Mesenteric fat pad (tissue), 1 donor: Measurements from ENCODE around the gene ZNG1C. TPM values are rescaled to one million over a fixed set of nuclear protein-coding genes. Genes with fewer than 3 reads are reported as not detected.
"Not testable (repeated sequence)": the region's sequence is repeated elsewhere in the genome, so short reads cannot be mapped to it uniquely, and the experiment has no call there.

Experiments
- DNase-seq: peaks from one replicate; pipeline ENCODE4 v3.0.0-alpha.2; 2020; ENCODE audit warnings: low spot score
- total RNA-seq: library from RNA; stranded (reverse); fragmentation: NEBNext Ultra II Directional; extraction: Animal tissue kit (Norgen Biotek cat#: 25700); gene quantifications from one replicate; pipeline ENCODE4 v1.2.1, GENCODE V29; 2021
- donor health status: DM: yes; HTN: yes; CAD: no.

ZNG1C gene
- total RNA-seq, 1 donor from 2014 or later: 18.5 TPM

DNA sequence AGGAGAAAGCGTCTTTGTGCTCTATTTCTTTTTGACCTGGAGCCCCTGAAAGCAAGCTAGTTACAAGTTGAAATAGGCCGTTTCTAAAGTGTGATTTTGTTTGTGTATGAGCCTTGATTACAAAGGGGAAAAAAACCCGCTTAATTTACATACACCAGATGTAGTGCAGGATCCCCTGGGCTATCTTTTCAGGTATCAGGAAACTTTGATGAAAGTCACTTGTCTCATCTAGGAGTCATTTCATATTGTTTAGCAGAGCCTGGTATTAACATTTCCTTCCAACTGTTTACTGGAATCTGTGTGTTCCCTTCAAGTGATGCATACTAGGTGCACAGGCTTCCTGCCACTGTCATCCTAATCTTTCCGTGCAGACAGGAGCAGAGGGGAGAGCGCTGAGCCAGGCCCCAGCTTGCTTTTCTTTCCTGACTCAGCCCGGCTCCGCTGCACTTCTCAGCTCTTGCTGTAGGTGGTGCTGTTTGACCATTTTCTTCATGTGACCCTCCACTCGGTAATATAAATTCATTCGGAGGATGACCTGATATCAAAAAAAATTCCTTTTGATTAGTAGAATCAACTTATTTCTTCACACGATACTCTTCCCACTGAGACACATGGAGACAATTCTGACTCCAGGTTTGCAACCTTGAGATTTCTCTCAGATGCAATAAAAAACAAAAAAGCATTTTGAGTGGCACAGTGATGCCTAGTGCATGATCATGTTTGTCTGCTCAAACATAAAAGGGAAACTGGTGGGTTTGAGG, 100.7 kb downstream of the ZNG1C start:
- DNase-seq: not testable (repeated sequence)

DNA sequence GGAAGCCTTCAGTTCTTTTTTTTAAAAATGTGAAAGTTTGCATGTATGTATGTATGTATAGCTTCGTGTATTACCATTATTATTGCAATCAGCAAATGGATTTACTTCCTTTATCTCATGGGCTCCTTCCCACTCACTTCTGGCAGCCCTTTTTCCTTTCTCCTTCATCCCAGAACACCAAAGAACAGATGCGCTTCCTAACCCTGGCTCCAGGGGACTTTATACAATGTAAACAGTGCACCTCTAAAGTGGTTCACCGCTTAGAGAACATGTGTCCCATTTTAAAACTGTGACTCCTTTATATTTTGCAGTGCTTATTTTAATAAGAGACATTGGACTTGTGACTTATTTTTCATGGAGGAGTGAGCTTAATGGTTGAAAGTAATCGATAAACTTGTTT, 101.5 kb downstream of the ZNG1C start:
- DNase-seq: not testable (repeated sequence)

DNA sequence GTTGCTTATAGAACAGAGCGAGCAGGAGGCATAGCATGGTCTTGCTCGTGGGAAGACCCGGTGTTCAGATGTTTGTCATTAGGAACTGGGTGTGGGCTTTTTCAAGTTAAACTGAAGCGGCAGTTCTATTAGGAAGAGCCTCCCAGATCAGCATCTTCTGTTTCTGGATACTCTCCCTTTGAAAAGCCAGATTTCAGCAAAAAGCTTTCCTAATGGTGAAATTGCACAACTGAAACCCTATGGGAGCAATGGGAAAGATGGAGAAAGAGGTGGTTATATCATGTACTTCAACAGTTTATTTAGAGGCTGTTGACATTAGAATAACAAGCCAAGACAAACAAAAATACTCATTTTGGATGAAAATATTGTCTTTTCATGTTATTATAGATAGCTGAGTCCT, 102.2 kb downstream of the ZNG1C start:
- not testable (repeated sequence) for DNase-seq

Other genes starting within 250 kb of the ZNG1C start
- not detected for gene FOXD4L3, start 60.9 kb downstream of the ZNG1C start, total RNA-seq
- gene PGM5, start 114.6 kb downstream of the ZNG1C start, total RNA-seq: 17.6 TPM